NCI-H187 (cell line): Measurements from ENCODE around the gene SLC22A1.
"Not testable (repeated sequence)": the region's sequence is repeated elsewhere in the genome, so short reads cannot be mapped to it uniquely, and the experiment has no call there.

Experiments
- DNase-seq, 2 experiments: peaks; one replicate each; lab custom pipeline; 2025; lab: John Stamatoyannopoulos, UW

SLC22A1 gene

GRCh38 chr6:160093946-160094345 lies 27.7 kb upstream of the SLC22A1 start:
- DNase-seq = no peak

- DNase-seq = no peak
Observed at GRCh38 chr6:160095146-160095845, 26.3 kb upstream of the SLC22A1 start.

GRCh38 chr6:160101277-160102205 lies 20.1 kb upstream of the SLC22A1 start:
- no peak for DNase-seq

DNA sequence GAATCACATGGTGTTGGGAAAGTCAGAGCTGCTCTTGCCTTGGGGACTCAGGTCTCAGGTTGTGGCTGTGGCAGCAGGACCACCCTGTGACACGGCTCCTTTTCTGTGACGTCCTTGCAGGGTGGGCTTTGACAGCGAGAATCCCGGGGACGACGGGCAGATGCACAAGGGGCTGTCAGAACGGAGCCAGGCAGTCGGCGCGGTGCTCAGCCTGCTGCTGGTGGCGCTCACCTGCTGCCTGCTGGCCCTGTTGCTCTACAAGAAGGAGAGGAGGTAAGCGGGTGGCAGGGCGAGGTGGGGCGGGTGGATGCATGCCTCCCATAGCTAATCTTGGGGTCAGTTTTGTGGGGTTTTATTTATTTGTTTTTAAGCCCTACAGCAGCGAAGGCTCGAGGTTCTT lies 19.2 kb upstream of the SLC22A1 start:
- DNase-seq = no peak

GRCh38 chr6:160102956-160103824 lies 18.4 kb upstream of the SLC22A1 start:
- no peak for DNase-seq

DNA sequence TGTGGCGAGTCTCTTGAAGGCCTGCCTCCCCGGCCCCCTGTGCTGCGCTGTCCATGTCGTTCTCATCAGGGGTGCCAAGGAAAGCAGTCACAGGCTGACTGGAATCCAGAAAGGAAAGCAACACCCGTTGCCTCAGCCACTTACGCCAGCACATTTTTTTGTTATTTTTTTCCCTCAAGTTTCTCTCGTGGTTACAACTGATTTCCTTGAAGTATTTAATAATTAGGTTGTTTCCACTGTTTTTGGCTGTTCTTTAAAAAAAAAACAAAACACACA lies 17.9 kb upstream of the SLC22A1 start:
- no peak for DNase-seq

DNA sequence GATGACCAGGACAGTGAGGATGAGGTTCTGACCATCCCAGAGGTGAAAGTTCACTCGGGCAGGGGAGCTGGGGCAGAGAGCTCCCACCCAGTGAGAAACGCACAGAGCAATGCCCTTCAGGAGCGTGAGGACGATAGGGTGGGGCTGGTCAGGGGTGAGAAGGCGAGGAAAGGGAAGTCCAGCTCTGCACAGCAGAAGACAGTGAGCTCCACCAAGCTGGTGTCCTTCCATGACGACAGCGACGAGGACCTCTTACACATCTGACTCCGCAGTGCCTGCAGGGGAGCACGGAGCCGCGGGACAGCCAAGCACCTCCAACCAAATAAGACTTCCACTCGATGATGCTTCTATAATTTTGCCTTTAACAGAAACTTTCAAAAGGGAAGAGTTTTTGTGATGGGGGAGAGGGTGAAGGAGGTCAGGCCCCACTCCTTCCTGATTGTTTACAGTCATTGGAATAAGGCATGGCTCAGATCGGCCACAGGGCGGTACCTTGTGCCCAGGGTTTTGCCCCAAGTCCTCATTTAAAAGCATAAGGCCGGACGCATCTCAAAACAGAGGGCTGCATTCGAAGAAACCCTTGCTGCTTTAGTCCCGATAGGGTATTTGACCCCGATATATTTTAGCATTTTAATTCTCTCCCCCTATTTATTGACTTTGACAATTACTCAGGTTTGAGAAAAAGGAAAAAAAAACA lies 16.6 kb upstream of the SLC22A1 start:
- DNase-seq = no peak

- DNase-seq = no peak
Observed at GRCh38 chr6:160106010-160106409, 15.6 kb upstream of the SLC22A1 start.

DNA sequence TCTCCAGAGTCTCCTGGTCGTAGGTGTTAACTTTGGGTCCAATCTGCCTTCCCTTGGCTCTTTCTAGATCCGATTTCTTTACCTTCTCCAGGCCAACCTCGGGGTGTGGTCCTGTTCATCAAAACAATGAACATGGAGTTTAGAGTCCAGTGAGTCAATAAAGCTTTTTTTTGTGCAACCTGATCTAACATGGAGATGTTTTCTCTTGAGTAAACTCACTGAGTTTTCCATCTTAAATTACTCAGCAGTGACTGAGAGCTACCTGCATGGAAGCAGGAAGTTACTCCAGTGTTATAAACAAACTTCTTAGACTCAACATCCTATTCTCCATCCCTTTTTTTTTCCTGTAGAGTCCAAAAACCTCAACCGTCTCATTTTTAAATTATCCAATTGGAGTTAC lies 14.9 kb upstream of the SLC22A1 start:
- no peak for DNase-seq

- DNase-seq = no peak
Observed at GRCh38 chr6:160108077-160108476, 13.5 kb upstream of the SLC22A1 start.

GRCh38 chr6:160110586-160111123 lies 11.0 kb upstream of the SLC22A1 start:
- no peak for DNase-seq

GRCh38 chr6:160111806-160112205 lies 9.8 kb upstream of the SLC22A1 start:
- no peak for DNase-seq

DNA sequence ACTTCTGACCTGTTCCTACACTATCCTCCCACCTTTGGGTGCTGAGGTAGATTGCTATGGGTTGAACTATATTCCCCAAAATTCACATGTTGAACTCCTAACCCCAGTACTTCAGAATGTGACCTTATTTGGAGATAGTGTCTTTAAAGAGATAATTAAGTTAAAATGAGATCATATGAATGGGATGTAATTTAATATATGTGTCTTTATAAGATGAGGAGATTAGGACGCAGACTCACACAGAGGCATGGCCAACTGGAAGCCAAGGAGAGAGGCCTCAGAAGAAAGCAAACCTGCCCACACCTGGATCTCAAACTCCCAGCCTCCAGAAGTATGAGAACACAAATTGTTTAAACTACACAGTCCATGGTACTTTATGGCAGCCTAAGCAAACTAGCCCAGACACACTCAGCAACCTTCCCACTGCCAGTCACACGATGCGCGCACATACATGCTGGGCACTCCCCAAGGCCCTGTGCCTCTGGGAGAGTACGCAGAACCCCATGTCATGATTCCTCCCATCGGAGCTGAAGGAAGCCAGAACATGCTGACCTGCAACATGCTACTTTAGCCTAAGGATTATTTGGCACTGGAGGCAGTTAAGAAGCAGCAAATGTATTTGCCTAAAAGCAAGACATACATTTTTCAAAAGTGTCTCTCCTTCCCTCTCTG lies 8.9 kb upstream of the SLC22A1 start:
- DNase-seq = no peak

GRCh38 chr6:160114536-160114935 lies 7.1 kb upstream of the SLC22A1 start:
- not testable (repeated sequence) for DNase-seq

- no peak for DNase-seq
Observed at GRCh38 chr6:160115421-160115820, 6.2 kb upstream of the SLC22A1 start.

GRCh38 chr6:160116411-160116810 lies 5.2 kb upstream of the SLC22A1 start:
- no peak for DNase-seq

DNA sequence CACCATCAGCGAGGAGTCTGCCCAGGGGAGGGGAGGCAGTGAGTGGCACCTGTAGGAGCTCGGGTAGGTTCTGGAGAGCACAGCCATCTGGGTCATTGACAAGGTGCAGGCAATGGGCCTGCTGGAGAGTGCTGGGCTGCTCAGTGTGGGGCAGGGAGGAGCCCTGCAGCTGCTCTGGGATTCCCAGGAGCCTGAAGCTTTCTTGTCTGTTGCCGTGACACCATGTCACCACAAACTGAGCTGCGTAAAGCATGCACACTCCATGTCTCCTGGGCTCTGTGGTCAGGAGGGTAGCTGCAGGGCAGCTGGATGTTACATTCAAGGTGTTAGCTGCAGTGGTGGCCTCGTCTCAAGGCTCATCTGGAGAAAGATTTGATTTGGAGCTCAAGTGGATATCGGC lies 4.5 kb upstream of the SLC22A1 start:
- no peak for DNase-seq

DNA sequence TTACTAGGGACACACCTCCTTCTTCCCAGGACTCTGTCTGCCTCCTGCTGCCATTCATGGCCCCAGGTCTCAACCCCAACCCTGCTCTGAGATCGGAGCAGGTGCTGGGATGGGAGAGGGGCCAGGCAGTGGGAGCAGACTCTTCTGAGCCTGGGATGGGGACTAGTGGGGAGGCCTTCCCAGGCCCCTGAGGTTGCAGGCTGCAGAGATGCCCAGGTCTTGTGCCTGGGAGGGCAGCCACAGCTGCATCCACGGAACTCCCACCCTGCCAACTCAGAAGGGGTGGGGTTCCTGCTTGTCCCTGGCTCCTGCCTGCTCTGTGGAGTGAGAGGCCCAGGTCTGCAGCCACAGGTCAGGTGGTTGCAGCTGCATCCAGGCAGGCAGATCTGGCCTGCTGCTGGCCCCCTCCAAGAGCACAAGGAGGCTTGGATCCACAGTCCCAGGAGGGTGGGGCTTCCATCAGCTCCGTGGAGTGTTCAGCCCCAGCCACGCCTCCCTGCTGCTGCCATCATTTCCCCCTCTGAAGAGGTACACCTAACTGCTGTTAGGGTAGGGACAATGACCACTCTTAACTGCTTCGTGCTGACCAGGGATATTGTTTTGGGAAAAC lies 2.9 kb upstream of the SLC22A1 start:
- no peak for DNase-seq

- no peak for DNase-seq
Observed at GRCh38 chr6:160120087-160120486, 1.5 kb upstream of the SLC22A1 start.

- DNase-seq = no peak
Observed at GRCh38 chr6:160121981-160122380, 366 bp downstream of the SLC22A1 start.

GRCh38 chr6:160122744-160123143 lies 1.1 kb downstream of the SLC22A1 start:
- no peak for DNase-seq
